Spleen (tissue), 11 donors: Measurements from ENCODE around the gene KLHL21. TPM values are rescaled to one million over a fixed set of nuclear protein-coding genes. Genes with fewer than 3 reads are reported as not detected.

Experiments used
- DNase-seq: peaks from one replicate; pipeline ENCODE4 v3.0.0-alpha.2; 2020
- H3K27ac ChIP-seq, 8 donors: fragments of 200-600 bp; sonication (generic) in 7 of 8; 1 replicate in 4 of 8; 2 replicates in 4 of 8; pipeline versions ENCODE4 v1.5.0 to v1.8.0; 2016 to 2021; ENCODE audit warnings: inconsistent platforms in 4 of 8, mild to moderate bottlenecking in 4 of 8, moderate library complexity in 1 of 8
- H3K27me3 ChIP-seq, 7 donors: fragments of 200-600 bp; sonication (generic) in 6 of 7; replicated peaks in 1 of 7; 1 replicate in 4 of 7; 2 replicates in 3 of 7; pipeline versions ENCODE4 v1.5.0 to v1.8.0; 2016 to 2021; ENCODE audit warnings: inconsistent platforms in 3 of 7, mild to moderate bottlenecking in 1 of 7
- H3K36me3 ChIP-seq, 6 donors: fragments of 200-600 bp; sonication (generic) in 5 of 6; 1 replicate in 4 of 6; 2 replicates in 2 of 6; pipeline versions ENCODE4 v1.5.0 to v1.8.0; 2016 to 2021; ENCODE audit warnings: inconsistent platforms in 2 of 6
- H3K4me1 ChIP-seq, 6 donors: fragments of 200-600 bp; sonication (generic) in 5 of 6; 1 replicate in 3 of 6; 2 replicates in 3 of 6; pipeline versions ENCODE4 v1.5.0 to v1.8.0; 2016 to 2021; ENCODE audit warnings: inconsistent platforms in 3 of 6
- H3K4me3 ChIP-seq, 8 donors: fragments of 200-600 bp; sonication (generic) in 7 of 8; 1 replicate in 4 of 8; 2 replicates in 4 of 8; pipeline versions ENCODE4 v1.5.0 to v1.8.0; 2016 to 2021; ENCODE audit warnings: inconsistent platforms in 4 of 8, mild to moderate bottlenecking in 4 of 8, moderate library complexity in 2 of 8
- H3K9me3 ChIP-seq, 8 donors: fragments of 200-600 bp; sonication (generic) in 7 of 8; 1 replicate in 4 of 8; 2 replicates in 4 of 8; pipeline versions ENCODE4 v1.5.0 to v1.8.0; 2016 to 2021; ENCODE audit warnings: inconsistent platforms in 4 of 8
- CTCF ChIP-seq, 11 experiments: fragments of 200-600 bp in 7 of 11; fragments of 450-650 bp in 4 of 11; sonication (generic) in 4 of 11; IDR thresholded peaks in 8 of 11; conservative IDR thresholded peaks in 3 of 11; 1 replicate in 7 of 11; 2 replicates in 4 of 11; pipeline versions ENCODE4 v1.4.0 to v1.8.0; 2016 to 2021; ENCODE audit warnings: antibody characterized with exemption in 11 of 11, inconsistent platforms in 4 of 11, mild to moderate bottlenecking in 1 of 11
- POLR2A ChIP-seq, 3 donors: fragments of 450-650 bp; IDR thresholded peaks; one replicate each; pipeline ENCODE4 v1.5.1; 2017; ENCODE audit warnings: antibody characterized with exemption in 3 of 3, mild to moderate bottlenecking in 1 of 3
- POLR2AphosphoS5 ChIP-seq, 3 donors: sonication (generic); formaldehyde crosslinking; IDR thresholded peaks; one replicate each; pipeline ENCODE4 v1.5.1; 2017; ENCODE audit warnings: antibody characterized with exemption in 3 of 3
- WGBS, 5 donors: extraction: QIAGEN DNeasy Blood & Tissue Kit in 3 of 5; methylation state at CpG; one replicate each; pipeline versions ENCODE4 v1.1.5 to v1.1.7; 2013 to 2018; 5-methylcytosine and 5-hydroxymethylcytosine counted together
- intact Hi-C: fragments of 100-400 bp; cut with DNase I; formaldehyde crosslinking; loops from one replicate; pipeline ENCODE4 v1.15.0; 2023; ENCODE audit warnings: low total_unique reads
- polyA plus RNA-seq, 3 donors: library from polyadenylated mRNA; stranded (reverse); fragments of 200-250 nt; gene quantifications; one replicate each; pipeline ENCODE4 v1.2.1, GENCODE V29; 2013
- total RNA-seq, 7 donors: library from RNA; depleted of rRNA in 3 of 7; stranded (reverse); fragments of >200 nt in 3 of 7; fragmentation: NEBNext Ultra II Directional in 4 of 7; extraction: Animal tissue kit (Norgen Biotek cat#: 25700) in 4 of 7; gene quantifications; one replicate each; pipeline versions ENCODE4 v1.1.0 to v1.2.1, GENCODE V29; 2016 to 2021
- donor health status: healthy with polysubstance abuse.
- donor health status: DM: no; HTN: no; CAD: no; lungs with moderate emphysema.
- donor health status: DM: no; HTN: no; CAD: no.
- donor health status: Bipolar disorder and iron deficiency.
- donor health status: healthy.
- donor health status: DM: no; HTN: no; CAD: no.
- donor health status: DM: yes; HTN: yes; CAD: no.

Gene KLHL21
- total and polyA plus RNA-seq, 10 donors = 5.0 to 41.5 (median 22.4) TPM

- H3K4me3 ChIP-seq = peak overlapping the region; percentile 73 to 92 (median 88)
- DNase-seq = no peak
- no peaks in the 10 kb centered on the region for H3K27me3 ChIP-seq
- H3K4me1 ChIP-seq = peaks cover 18 to 63% (median 49%) of the 10 kb centered on the region in 6 donors
- peak overlapping the region; percentile 86 to 98 (median 95) for H3K27ac ChIP-seq
- intact Hi-C loops = no loop called here
- WGBS, 5 donors = 0 to 2% (median 0%) methylated on average over 10 to 30 of the region's 30 CpGs
- peaks cover 0 to 1% (median 0%) of the 10 kb centered on the region in 6 donors for H3K36me3 ChIP-seq
- H3K9me3 ChIP-seq = no peaks in the 10 kb centered on the region
- TF ChIP-seq POLR2A (IDR thresholded peaks at IDR 0.05) (no peak), CTCF (IDR thresholded peaks at IDR 0.05 in 8 of 11, conservative IDR thresholded peaks at IDR 0.05 in 3 of 11) (peak in 1 of 11 experiments; percentile 3)
Observed at GRCh38 chr1:6580119-6580592, 22.5 kb downstream of the KLHL21 start.

DNA sequence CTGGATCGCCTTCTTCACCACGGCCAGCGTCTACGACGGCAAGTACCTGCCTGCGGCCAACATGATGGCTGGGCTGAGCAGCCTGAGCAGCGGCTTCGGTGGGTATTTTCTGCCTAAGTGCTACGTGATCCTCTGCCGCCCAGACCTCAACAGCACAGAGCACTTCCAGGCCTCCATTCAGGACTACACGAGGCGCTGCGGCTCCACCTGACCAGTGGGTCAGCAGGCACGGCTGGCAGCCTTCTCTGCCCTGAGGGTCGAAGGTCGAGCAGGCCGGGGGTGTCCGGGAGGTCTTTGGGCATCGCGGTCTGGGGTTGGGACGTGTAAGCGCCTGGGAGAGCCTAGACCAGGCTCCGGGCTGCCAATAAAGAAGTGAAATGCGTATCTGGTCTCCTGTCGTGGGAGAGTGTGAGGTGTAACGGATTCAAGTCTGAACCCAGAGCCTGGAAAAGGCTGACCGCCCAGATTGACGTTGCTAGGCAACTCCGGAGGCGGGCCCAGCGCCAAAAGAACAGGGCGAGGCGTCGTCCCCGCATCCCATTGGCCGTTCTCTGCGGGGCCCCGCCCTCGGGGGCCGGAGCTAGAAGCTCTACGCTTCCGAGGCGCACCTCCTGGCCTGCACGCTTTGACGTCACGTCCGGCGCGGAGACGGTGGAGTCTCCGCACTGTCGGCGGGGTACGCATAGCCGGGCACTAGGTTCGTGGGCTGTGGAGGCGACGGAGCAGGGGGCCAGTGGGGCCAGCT, 23.1 kb downstream of the KLHL21 start, which contains the start of gene ZBTB48:
ZBTB48 (plus strand) TSS at position 621 of the 745 bp plus-strand sequence. CDS start 616 bp downstream, outside the sequence.
- 14 to 21% (median 19%) methylated on average over 50 to 58 of the region's 58 CpGs for WGBS, 5 donors
- intact Hi-C loops = loop anchor here (10.0 kb wide), 1 partner anchor 45 kb away; the partner anchor contains the start of gene THAP3
- Histone ChIP-seq H3K27me3 (no peaks in the 10 kb centered on the region), H3K4me1 (peaks cover 18 to 57% (median 44%) of the 10 kb centered on the region in 6 donors), H3K36me3 (no peaks in the 10 kb centered on the region), H3K4me3 (peak within 1 kb of the TSS; percentile 73 to 92 (median 88)), H3K9me3 (no peaks in the 10 kb centered on the region), H3K27ac (peak within 1 kb of the TSS; percentile 86 to 98 (median 95))
- TF ChIP-seq POLR2A (IDR thresholded peaks at IDR 0.05) (peak; percentile 47 to 90 (median 84)), CTCF (IDR thresholded peaks at IDR 0.05 in 8 of 11, conservative IDR thresholded peaks at IDR 0.05 in 3 of 11) (peak in 3 of 11 experiments; percentile 20 to 32 (median 22)), POLR2AphosphoS5 (IDR thresholded peaks at IDR 0.05) (peak; percentile 99)
- peak; percentile 100 for DNase-seq

DNA sequence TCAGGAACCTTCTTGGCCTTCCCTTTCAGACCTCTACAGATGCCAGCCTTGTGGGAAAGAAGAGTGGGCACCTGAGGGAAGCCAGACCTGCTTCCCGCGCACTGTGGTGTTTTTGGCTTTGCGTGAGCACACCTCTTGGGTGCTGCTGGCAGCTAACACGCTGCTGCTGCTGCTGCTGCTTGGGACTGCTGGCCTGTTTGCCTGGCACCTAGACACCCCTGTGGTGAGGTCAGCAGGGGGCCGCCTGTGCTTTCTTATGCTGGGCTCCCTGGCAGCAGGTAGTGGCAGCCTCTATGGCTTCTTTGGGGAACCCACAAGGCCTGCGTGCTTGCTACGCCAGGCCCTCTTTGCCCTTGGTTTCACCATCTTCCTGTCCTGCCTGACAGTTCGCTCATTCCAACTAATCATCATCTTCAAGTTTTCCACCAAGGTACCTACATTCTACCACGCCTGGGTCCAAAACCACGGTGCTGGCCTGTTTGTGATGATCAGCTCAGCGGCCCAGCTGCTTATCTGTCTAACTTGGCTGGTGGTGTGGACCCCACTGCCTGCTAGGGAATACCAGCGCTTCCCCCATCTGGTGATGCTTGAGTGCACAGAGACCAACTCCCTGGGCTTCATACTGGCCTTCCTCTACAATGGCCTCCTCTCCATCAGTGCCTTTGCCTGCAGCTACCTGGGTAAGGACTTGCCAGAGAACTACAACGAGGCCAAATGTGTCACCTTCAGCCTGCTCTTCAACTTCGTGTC, 23.9 kb downstream of the KLHL21 start:
- Histone ChIP-seq H3K27ac (peak overlapping the region in 7 of 8 donors; percentile 90 to 98 (median 96)), H3K9me3 (no peaks in the 10 kb centered on the region), H3K4me1 (peaks cover 18 to 50% (median 37%) of the 10 kb centered on the region in 6 donors), H3K36me3 (no peaks in the 10 kb centered on the region), H3K4me3 (peak overlapping the region in 3 of 8 donors; percentile 76 to 92 (median 90)), H3K27me3 (no peaks in the 10 kb centered on the region)
- intact Hi-C loops = loop anchor here (10.0 kb wide), 1 partner anchor 46 kb away; the partner anchor contains the start of gene THAP3
- peak; percentile 80 for DNase-seq
- 86 to 94% (median 91%) methylated on average over 14 of the region's 14 CpGs for WGBS, 5 donors
- TF ChIP-seq POLR2AphosphoS5 (IDR thresholded peaks at IDR 0.05) (no peak), CTCF (IDR thresholded peaks at IDR 0.05 in 8 of 11, conservative IDR thresholded peaks at IDR 0.05 in 3 of 11) (no peak), POLR2A (IDR thresholded peaks at IDR 0.05) (no peak)
